Spleen (tissue), 11 donors: Measurements from ENCODE around the gene TMEM54. TPM values are rescaled to one million over a fixed set of nuclear protein-coding genes. Genes with fewer than 3 reads are reported as not detected.

Experiments
- DNase-seq: peaks from one replicate; pipeline ENCODE4 v3.0.0-alpha.2; 2020
- H3K27ac ChIP-seq, 8 donors: fragments of 200-600 bp; sonication (generic) in 7 of 8; 1 replicate in 4 of 8; 2 replicates in 4 of 8; pipeline versions ENCODE4 v1.5.0 to v1.8.0; 2016 to 2021; ENCODE audit warnings: inconsistent platforms in 4 of 8, mild to moderate bottlenecking in 4 of 8, moderate library complexity in 1 of 8
- H3K27me3 ChIP-seq, 7 donors: fragments of 200-600 bp; sonication (generic) in 6 of 7; replicated peaks in 1 of 7; 1 replicate in 4 of 7; 2 replicates in 3 of 7; pipeline versions ENCODE4 v1.5.0 to v1.8.0; 2016 to 2021; ENCODE audit warnings: inconsistent platforms in 3 of 7, mild to moderate bottlenecking in 1 of 7
- H3K36me3 ChIP-seq, 6 donors: fragments of 200-600 bp; sonication (generic) in 5 of 6; 1 replicate in 4 of 6; 2 replicates in 2 of 6; pipeline versions ENCODE4 v1.5.0 to v1.8.0; 2016 to 2021; ENCODE audit warnings: inconsistent platforms in 2 of 6
- H3K4me1 ChIP-seq, 6 donors: fragments of 200-600 bp; sonication (generic) in 5 of 6; 1 replicate in 3 of 6; 2 replicates in 3 of 6; pipeline versions ENCODE4 v1.5.0 to v1.8.0; 2016 to 2021; ENCODE audit warnings: inconsistent platforms in 3 of 6
- H3K4me3 ChIP-seq, 8 donors: fragments of 200-600 bp; sonication (generic) in 7 of 8; 1 replicate in 4 of 8; 2 replicates in 4 of 8; pipeline versions ENCODE4 v1.5.0 to v1.8.0; 2016 to 2021; ENCODE audit warnings: inconsistent platforms in 4 of 8, mild to moderate bottlenecking in 4 of 8, moderate library complexity in 2 of 8
- H3K9me3 ChIP-seq, 8 donors: fragments of 200-600 bp; sonication (generic) in 7 of 8; 1 replicate in 4 of 8; 2 replicates in 4 of 8; pipeline versions ENCODE4 v1.5.0 to v1.8.0; 2016 to 2021; ENCODE audit warnings: inconsistent platforms in 4 of 8
- POLR2A ChIP-seq, 3 donors: fragments of 450-650 bp; IDR thresholded peaks; one replicate each; pipeline ENCODE4 v1.5.1; 2017; ENCODE audit warnings: antibody characterized with exemption in 3 of 3, mild to moderate bottlenecking in 1 of 3
- POLR2AphosphoS5 ChIP-seq, 3 donors: sonication (generic); formaldehyde crosslinking; IDR thresholded peaks; one replicate each; pipeline ENCODE4 v1.5.1; 2017; ENCODE audit warnings: antibody characterized with exemption in 3 of 3
- WGBS, 5 donors: extraction: QIAGEN DNeasy Blood & Tissue Kit in 3 of 5; methylation state at CpG; one replicate each; pipeline versions ENCODE4 v1.1.5 to v1.1.7; 2013 to 2018; 5-methylcytosine and 5-hydroxymethylcytosine counted together
- intact Hi-C: fragments of 100-400 bp; cut with DNase I; formaldehyde crosslinking; loops from one replicate; pipeline ENCODE4 v1.15.0; 2023; ENCODE audit warnings: low total_unique reads
- polyA plus RNA-seq, 3 donors: library from polyadenylated mRNA; stranded (reverse); fragments of 200-250 nt; gene quantifications; one replicate each; pipeline ENCODE4 v1.2.1, GENCODE V29; 2013
- total RNA-seq, 7 donors: library from RNA; depleted of rRNA in 3 of 7; stranded (reverse); fragments of >200 nt in 3 of 7; fragmentation: NEBNext Ultra II Directional in 4 of 7; extraction: Animal tissue kit (Norgen Biotek cat#: 25700) in 4 of 7; gene quantifications; one replicate each; pipeline versions ENCODE4 v1.1.0 to v1.2.1, GENCODE V29; 2016 to 2021
- TF ChIP-seq, protein P1 (sequence below), 11 experiments: fragments of 200-600 bp in 7 of 11; fragments of 450-650 bp in 4 of 11; sonication (generic) in 4 of 11; IDR thresholded peaks in 8 of 11; conservative IDR thresholded peaks in 3 of 11; 1 replicate in 7 of 11; 2 replicates in 4 of 11; pipeline versions ENCODE4 v1.4.0 to v1.8.0; 2016 to 2021; ENCODE audit warnings: antibody characterized with exemption in 11 of 11, inconsistent platforms in 4 of 11, mild to moderate bottlenecking in 1 of 11
- donor health status: healthy with polysubstance abuse.
- donor health status: DM: no; HTN: no; CAD: no; lungs with moderate emphysema.
- donor health status: DM: no; HTN: no; CAD: no.
- donor health status: Bipolar disorder and iron deficiency.
- donor health status: healthy.
- donor health status: DM: no; HTN: no; CAD: no.
- donor health status: DM: yes; HTN: yes; CAD: no.

The TMEM54 gene
- total and polyA plus RNA-seq, 10 donors = 4.3 to 24.6 (median 11.5) TPM

DNA sequence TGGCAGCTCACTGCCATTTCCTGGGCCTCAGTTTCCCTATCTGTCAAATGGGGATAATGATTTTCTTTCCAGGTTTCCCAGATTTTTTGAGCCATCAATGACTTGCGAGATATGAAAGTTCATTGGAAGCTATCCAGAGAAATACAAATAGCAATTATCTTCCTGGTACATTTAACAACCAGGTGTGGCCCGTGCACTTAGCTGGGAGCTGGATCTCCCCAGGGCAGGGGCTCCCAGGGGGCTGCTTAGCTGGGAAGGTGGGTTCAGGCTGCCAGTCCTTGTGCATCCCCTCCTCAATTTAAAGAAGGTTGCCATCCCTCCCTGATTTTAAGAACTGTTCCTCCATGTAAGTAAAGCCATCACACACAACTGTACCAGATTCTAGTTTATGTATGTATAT lies 3.6 kb upstream of the TMEM54 start:
- Histone ChIP-seq H3K27me3 (peaks cover 0 to 51% (median 19%) of the 10 kb centered on the region in 7 donors), H3K9me3 (no peaks in the 10 kb centered on the region), H3K4me3 (no peak overlapping the region), H3K4me1 (peaks cover 5 to 17% (median 12%) of the 10 kb centered on the region in 6 donors), H3K36me3 (no peaks in the 10 kb centered on the region), H3K27ac (no peak overlapping the region)
- DNase-seq = no peak
- TF ChIP-seq, protein P1, sequence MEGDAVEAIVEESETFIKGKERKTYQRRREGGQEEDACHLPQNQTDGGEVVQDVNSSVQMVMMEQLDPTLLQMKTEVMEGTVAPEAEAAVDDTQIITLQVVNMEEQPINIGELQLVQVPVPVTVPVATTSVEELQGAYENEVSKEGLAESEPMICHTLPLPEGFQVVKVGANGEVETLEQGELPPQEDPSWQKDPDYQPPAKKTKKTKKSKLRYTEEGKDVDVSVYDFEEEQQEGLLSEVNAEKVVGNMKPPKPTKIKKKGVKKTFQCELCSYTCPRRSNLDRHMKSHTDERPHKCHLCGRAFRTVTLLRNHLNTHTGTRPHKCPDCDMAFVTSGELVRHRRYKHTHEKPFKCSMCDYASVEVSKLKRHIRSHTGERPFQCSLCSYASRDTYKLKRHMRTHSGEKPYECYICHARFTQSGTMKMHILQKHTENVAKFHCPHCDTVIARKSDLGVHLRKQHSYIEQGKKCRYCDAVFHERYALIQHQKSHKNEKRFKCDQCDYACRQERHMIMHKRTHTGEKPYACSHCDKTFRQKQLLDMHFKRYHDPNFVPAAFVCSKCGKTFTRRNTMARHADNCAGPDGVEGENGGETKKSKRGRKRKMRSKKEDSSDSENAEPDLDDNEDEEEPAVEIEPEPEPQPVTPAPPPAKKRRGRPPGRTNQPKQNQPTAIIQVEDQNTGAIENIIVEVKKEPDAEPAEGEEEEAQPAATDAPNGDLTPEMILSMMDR (IDR thresholded peaks at IDR 0.05 in 8 of 11, conservative IDR thresholded peaks at IDR 0.05 in 3 of 11) = no peak
- TF ChIP-seq POLR2AphosphoS5 (IDR thresholded peaks at IDR 0.05) = no peak
- intact Hi-C loops = no loop called here
- 66 to 90% (median 86%) methylated on average over 2 of the region's 2 CpGs for WGBS, 5 donors

DNA sequence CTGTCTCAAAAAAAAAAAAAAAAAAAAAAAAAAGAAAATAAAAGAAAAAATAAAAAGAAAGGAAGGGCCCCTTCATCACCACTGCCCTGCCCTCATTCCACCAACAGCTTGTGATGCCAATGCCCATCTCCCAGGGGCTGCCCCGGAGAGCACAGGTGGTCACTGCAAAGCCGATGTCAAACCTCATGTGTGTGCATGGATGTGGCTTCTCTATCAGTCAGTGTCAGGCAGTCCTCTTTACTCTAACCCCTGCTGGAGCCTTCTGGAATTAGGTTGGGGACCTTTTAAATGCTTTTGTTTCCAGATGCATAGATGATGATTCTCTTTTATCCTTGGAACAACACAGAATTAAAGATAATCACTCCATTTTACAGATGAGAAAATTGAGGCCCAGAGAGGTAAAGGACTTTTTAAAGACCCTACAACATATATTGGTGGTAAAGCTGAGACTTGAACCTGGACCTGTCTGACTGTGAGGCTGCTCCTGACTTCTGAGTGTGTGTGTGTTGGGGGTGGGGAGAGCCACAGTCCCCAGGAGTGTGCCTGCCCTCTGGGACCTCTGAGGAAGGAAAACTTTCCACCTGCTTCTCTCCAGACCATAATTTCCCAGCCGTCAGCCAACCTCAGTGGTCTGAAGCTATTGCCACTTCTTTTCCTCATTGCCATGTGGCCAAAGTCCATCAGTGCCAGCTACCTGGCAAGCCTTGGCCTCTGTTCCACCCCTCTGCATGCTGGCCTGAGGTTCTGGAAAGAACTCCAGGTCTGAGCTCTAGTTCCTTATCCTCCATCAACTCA lies 3.0 kb upstream of the TMEM54 start:
- no peak for DNase-seq
- TF ChIP-seq POLR2AphosphoS5 (IDR thresholded peaks at IDR 0.05) (no peak), POLR2A (IDR thresholded peaks at IDR 0.05) (no peak)
- TF ChIP-seq, protein P1 (IDR thresholded peaks at IDR 0.05 in 8 of 11, conservative IDR thresholded peaks at IDR 0.05 in 3 of 11) = no peak
- intact Hi-C loops = no loop called here
- Histone ChIP-seq H3K27me3 (peaks cover 0 to 54% (median 22%) of the 10 kb centered on the region in 7 donors), H3K36me3 (no peaks in the 10 kb centered on the region), H3K27ac (no peak overlapping the region), H3K4me3 (no peak overlapping the region), H3K9me3 (no peaks in the 10 kb centered on the region), H3K4me1 (peaks cover 5 to 17% (median 12%) of the 10 kb centered on the region in 6 donors)
- 59 to 71% (median 67%) methylated on average over 3 of the region's 3 CpGs for WGBS, 5 donors

DNA sequence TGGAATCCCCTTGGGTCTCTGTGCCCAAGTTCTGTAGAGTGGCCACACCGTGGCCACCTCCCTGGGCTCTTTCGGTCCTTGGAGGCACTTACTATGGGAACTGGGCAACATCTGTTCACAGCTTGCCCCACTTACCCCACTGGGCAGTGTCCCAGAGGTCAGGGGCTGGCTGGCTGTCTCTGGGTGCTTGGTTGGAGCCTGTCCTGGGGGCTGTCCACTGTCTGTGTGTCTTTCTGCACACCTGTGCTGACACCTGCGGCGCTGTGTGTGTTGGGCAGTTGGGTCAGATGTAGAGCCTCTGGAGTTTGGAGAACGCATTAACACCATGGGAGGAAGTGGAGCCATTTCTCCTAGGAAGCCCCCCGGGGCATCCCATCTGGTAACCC lies 1.3 kb upstream of the TMEM54 start:
- Histone ChIP-seq H3K27ac (no peak overlapping the region), H3K4me1 (peaks cover 5 to 17% (median 12%) of the 10 kb centered on the region in 6 donors), H3K4me3 (peak overlapping the region in 1 of 8 donors; percentile 77), H3K27me3 (peaks cover 0 to 50% (median 22%) of the 10 kb centered on the region in 7 donors), H3K36me3 (no peaks in the 10 kb centered on the region), H3K9me3 (no peaks in the 10 kb centered on the region)
- TF ChIP-seq, protein P1 (IDR thresholded peaks at IDR 0.05 in 8 of 11, conservative IDR thresholded peaks at IDR 0.05 in 3 of 11) = no peak
- TF ChIP-seq POLR2A (IDR thresholded peaks at IDR 0.05) = no peak
- no peak for TF ChIP-seq POLR2AphosphoS5 (IDR thresholded peaks at IDR 0.05)
- intact Hi-C loops = no loop called here
- no peak for DNase-seq
- WGBS, 5 donors = 66 to 75% (median 73%) methylated on average over 4 to 6 of the region's 6 CpGs

DNA sequence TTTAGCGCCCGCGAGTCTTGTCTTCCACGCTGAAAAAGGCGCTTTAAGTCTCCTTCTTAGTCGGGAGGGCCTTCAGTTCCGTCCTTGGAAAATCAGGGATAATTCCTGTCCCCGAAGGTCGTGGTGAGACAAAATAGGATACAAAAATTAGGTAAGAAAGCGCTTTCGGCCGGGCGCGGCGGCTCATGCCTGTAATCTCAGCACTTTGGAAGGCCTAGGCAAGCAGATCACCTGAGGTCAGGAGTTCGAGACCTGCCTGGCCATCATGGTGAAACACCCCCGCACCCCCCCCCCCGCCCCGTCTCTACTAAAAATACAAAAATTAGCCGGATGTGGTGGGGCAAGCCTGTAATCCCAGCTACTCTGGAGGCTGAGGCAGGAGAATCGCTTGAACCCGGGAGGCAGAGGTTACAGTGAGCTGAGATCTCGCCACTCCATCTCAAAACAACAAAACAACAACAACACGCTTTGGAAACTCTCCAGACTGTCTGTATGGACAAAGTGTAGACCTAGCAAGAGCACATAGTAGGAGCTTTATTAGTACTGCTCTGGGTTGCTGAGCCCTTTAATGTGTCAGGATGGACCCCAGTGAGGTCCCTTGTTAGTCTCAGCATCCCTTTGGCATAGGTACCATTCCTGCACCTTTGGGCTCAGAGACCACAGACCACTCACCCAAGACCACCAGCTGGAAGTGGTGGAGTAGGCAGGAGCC lies 790 bp upstream of the TMEM54 start:
- Histone ChIP-seq H3K27ac (peak overlapping the region in 3 of 8 donors; percentile 11 to 49 (median 37)), H3K9me3 (no peaks in the 10 kb centered on the region), H3K4me3 (peak overlapping the region; percentile 31 to 77 (median 47)), H3K4me1 (peaks cover 5 to 17% (median 12%) of the 10 kb centered on the region in 6 donors), H3K36me3 (no peaks in the 10 kb centered on the region), H3K27me3 (peaks cover 0 to 50% (median 22%) of the 10 kb centered on the region in 7 donors)
- DNase-seq = no peak
- intact Hi-C loops = no loop called here
- TF ChIP-seq, protein P1 (IDR thresholded peaks at IDR 0.05 in 8 of 11, conservative IDR thresholded peaks at IDR 0.05 in 3 of 11) = no peak
- TF ChIP-seq POLR2AphosphoS5 (IDR thresholded peaks at IDR 0.05) = no peak
- TF ChIP-seq POLR2A (IDR thresholded peaks at IDR 0.05) = no peak
- 39 to 57% (median 51%) methylated on average over 23 to 24 of the region's 24 CpGs for WGBS, 5 donors
